Activated CD4-positive, alpha-beta T cell treated with anti-CD3 and anti-CD28 coated beads for 36 hours (primary cell): ENCODE measurements around the gene SASH1. TPM values are rescaled to one million over a fixed set of nuclear protein-coding genes. Genes with fewer than 3 reads are reported as not detected.

Experiments used
- ATAC-seq: fragments of 200-7000 bp; cut with Tn5 transposase; one replicate; pipeline ENCODE4 v1.10.0; 2021; ENCODE audit warnings: mild to moderate bottlenecking, moderate library complexity
- CTCF ChIA-PET: fragments of 350-600 bp; sonication (Branson Sonifier 250); formaldehyde crosslinking; loops from one replicate; lab custom pipeline; 2021; ENCODE audit warnings: antibody characterized with exemption; lab: Charles Lee
- POLR2A ChIA-PET: fragments of 350-600 bp; sonication (Branson Sonifier 250); formaldehyde crosslinking; loops from one replicate; lab custom pipeline; 2021; ENCODE audit warnings: antibody characterized with exemption, inconsistent platforms; lab: Charles Lee
- DNase-seq: peaks from one replicate; pipeline ENCODE4 v3.0.0-alpha.2; 2020
- H3K27ac Mint-ChIP-seq: one replicate; pipeline ENCODE4 v1.8.0; 2021; ENCODE audit warnings: mixed read lengths
- H3K27me3 Mint-ChIP-seq: one replicate; pipeline ENCODE4 v1.8.0; 2021; ENCODE audit warnings: mixed read lengths
- H3K36me3 Mint-ChIP-seq: one replicate; pipeline ENCODE4 v1.8.0; 2021; ENCODE audit warnings: low read depth, mixed read lengths
- H3K4me1 Mint-ChIP-seq: one replicate; pipeline ENCODE4 v1.8.0; 2021; ENCODE audit warnings: mixed read lengths
- H3K4me3 Mint-ChIP-seq: one replicate; pipeline ENCODE4 v1.8.0; 2021; ENCODE audit warnings: mild to moderate bottlenecking, moderate library complexity, mixed read lengths
- H3K9me3 Mint-ChIP-seq: one replicate; pipeline ENCODE4 v1.8.0; 2021; ENCODE audit warnings: low read depth, mixed read lengths
- intact Hi-C, 2 experiments: fragments of 100-400 bp; cut with DNase I in 1 of 2; cut with micrococcal nuclease in 1 of 2; formaldehyde crosslinking; loops; one replicate each; pipeline versions ENCODE4 v1.14.2 to v1.15.1; 2022 to 2024; cut with DNase I, micrococcal nuclease
- total RNA-seq, 2 experiments: library from RNA; stranded (reverse); gene quantifications; one replicate each; pipeline ENCODE4 v1.2.3, GENCODE V29; 2021

The SASH1 gene
- total RNA-seq, 2 experiments from 2014 or later, result 0.26 to 0.46 TPM

DNA sequence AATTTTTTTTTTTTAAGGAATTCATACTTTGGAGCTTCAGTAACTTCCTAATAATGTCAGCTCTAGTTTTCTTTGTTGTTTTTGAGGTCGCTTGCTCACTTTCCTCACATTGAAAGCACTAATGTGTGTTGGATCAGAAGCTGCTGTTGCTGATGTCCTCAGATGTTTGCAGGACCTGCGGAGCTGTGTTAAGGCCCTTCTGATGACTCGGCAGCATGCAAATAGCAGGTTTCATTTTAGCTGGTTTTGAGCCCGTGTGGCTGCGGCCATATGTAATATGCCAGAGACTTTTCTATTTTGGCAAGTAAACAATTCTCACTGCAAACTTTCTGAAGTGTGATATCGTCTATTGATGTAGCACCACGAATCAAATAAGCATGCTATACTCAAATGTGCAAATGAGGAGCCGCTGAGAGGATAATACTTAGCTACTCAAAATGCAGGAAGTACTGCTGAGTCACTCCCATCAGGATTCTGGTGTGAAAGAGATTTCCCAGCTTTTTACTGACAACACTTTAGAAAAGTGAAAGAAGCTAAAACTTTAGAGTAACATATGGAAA, 187.8 kb downstream of the SASH1 start:
- Mint-ChIP-seq H3K27me3 (no peaks in the 10 kb centered on the region), H3K4me3 (no peak overlapping the region), H3K36me3 (no peaks in the 10 kb centered on the region), H3K9me3 (no peaks in the 10 kb centered on the region), H3K4me1 (peaks cover 3% of the 10 kb centered on the region), H3K27ac (no peak overlapping the region)
- ChIA-PET CTCF (no interaction called here), POLR2A (no interaction called here)
- intact Hi-C loops, result no loop called here
- ATAC-seq (no peak), DNase-seq (no peak)

DNA sequence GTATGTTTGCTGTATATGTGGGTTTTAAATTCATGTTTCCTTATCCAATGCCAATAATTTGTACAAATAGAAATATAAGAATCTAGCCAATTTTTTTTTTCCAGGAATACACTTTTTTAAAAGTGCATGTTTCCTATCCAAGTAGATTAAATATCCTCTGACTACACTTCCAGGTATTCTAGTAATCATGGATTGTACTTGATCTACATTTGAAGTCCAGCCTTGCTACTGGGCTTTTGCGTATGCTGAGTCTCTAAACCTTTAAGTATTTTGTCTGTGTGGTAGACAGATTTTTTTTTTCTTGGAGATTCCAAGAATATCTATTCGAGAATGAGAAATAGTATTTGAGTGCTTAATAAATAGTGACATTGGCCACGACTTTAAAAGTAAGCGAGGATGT, 188.3 kb downstream of the SASH1 start:
- intact Hi-C loops, result no loop called here
- H3K4me3 Mint-ChIP-seq, result no peak overlapping the region
- no peaks in the 10 kb centered on the region for H3K9me3 Mint-ChIP-seq
- peaks cover 4% of the 10 kb centered on the region for H3K27me3 Mint-ChIP-seq
- DNase-seq, result no peak
- no peak overlapping the region for H3K27ac Mint-ChIP-seq
- CTCF ChIA-PET, result no interaction called here
- H3K36me3 Mint-ChIP-seq, result no peaks in the 10 kb centered on the region
- no peak for ATAC-seq
- H3K4me1 Mint-ChIP-seq, result peaks cover 3% of the 10 kb centered on the region
- POLR2A ChIA-PET, result no interaction called here

- Mint-ChIP-seq H3K9me3 (no peaks in the 10 kb centered on the region), H3K4me1 (peaks cover 3% of the 10 kb centered on the region), H3K27ac (no peak overlapping the region), H3K4me3 (no peak overlapping the region), H3K36me3 (no peaks in the 10 kb centered on the region), H3K27me3 (peaks cover 7% of the 10 kb centered on the region)
- POLR2A ChIA-PET, result no interaction called here
- CTCF ChIA-PET, result interaction anchor here (1.4 kb wide), 1 partner anchor 27 kb away, joined by 3 read pairs; no protein-coding TSS in a partner anchor
- DNase-seq, result no peak
- ATAC-seq, result no peak
- intact Hi-C loops, result no loop called here
Measured at GRCh38 chr6:148532698-148533097, 190.1 kb downstream of the SASH1 start.

GRCh38 chr6:148533309-148534107, 190.9 kb downstream of the SASH1 start:
- peaks cover 7% of the 10 kb centered on the region for H3K27me3 Mint-ChIP-seq
- intact Hi-C loops, result no loop called here
- peaks cover 3% of the 10 kb centered on the region for H3K4me1 Mint-ChIP-seq
- DNase-seq (no peak), ATAC-seq (no peak)
- POLR2A ChIA-PET, result no interaction called here
- H3K9me3 Mint-ChIP-seq, result no peaks in the 10 kb centered on the region
- no peak overlapping the region for H3K27ac Mint-ChIP-seq
- H3K4me3 Mint-ChIP-seq, result no peak overlapping the region
- CTCF ChIA-PET, result interaction anchor here (0.5 to 0.8 kb wide), 3 partner anchors 9 to 915 kb away, joined by 3 to 4 read pairs (median 3); no protein-coding TSS in a partner anchor
- no peaks in the 10 kb centered on the region for H3K36me3 Mint-ChIP-seq

GRCh38 chr6:148534871-148535270, 192.2 kb downstream of the SASH1 start:
- no peak for ATAC-seq
- Mint-ChIP-seq H3K36me3 (no peaks in the 10 kb centered on the region), H3K27ac (no peak overlapping the region), H3K9me3 (no peaks in the 10 kb centered on the region), H3K27me3 (peaks cover 7% of the 10 kb centered on the region), H3K4me1 (peaks cover 3% of the 10 kb centered on the region), H3K4me3 (no peak overlapping the region)
- ChIA-PET CTCF (interaction anchor here (0.6 to 2.0 kb wide), 2 partner anchors 25 to 772 kb away, joined by 4 to 8 read pairs; no protein-coding TSS in a partner anchor), POLR2A (no interaction called here)
- intact Hi-C loops, result no loop called here
- DNase-seq, result no peak

DNA sequence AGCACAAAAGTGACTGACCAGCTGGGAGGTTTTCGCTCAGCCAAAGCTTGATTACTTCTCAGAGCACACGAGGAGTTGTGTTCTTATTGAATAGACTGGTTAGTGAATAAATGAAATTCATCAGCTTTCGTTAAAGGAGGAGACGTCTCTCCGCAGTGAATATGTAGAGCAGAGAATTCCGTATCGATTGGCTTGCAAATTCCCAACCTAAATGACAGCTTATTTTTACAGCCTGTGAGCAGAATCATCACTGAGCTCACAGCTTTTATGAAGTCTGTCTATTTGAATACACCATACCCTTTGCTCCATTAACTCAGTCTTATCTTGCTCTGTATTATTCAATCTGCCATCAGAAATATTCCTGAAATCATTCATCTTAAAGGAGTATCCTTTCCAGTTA, 192.7 kb downstream of the SASH1 start:
- Mint-ChIP-seq H3K27ac (no peak overlapping the region), H3K27me3 (peaks cover 12% of the 10 kb centered on the region), H3K4me3 (no peak overlapping the region), H3K9me3 (no peaks in the 10 kb centered on the region), H3K36me3 (no peaks in the 10 kb centered on the region), H3K4me1 (peaks cover 2% of the 10 kb centered on the region)
- DNase-seq (no peak), ATAC-seq (no peak)
- intact Hi-C loops, result no loop called here
- ChIA-PET CTCF (interaction anchor here (0.6 to 2.0 kb wide), 2 partner anchors 25 to 772 kb away, joined by 4 to 8 read pairs; no protein-coding TSS in a partner anchor), POLR2A (no interaction called here)

- POLR2A ChIA-PET, result no interaction called here
Measured at GRCh38 chr6:148535976-148536375, 193.3 kb downstream of the SASH1 start.

GRCh38 chr6:148538261-148539190, 195.9 kb downstream of the SASH1 start:
- ChIA-PET CTCF (interaction anchor here (0.6 kb wide), 1 partner anchor 74 kb away, joined by 5 read pairs; no protein-coding TSS in a partner anchor), POLR2A (no interaction called here)
- Mint-ChIP-seq H3K27ac (no peak overlapping the region), H3K4me3 (no peak overlapping the region), H3K9me3 (no peaks in the 10 kb centered on the region), H3K27me3 (peaks cover 16% of the 10 kb centered on the region), H3K4me1 (no peaks in the 10 kb centered on the region), H3K36me3 (no peaks in the 10 kb centered on the region)
- intact Hi-C loops, result no loop called here
- no peak for DNase-seq
- ATAC-seq, result no peak

More at GRCh38 chr6:148535976-148536375, 193.3 kb downstream of the SASH1 start:
- Mint-ChIP-seq H3K27me3 (peaks cover 16% of the 10 kb centered on the region), H3K4me1 (no peaks in the 10 kb centered on the region), H3K4me3 (no peak overlapping the region), H3K36me3 (no peaks in the 10 kb centered on the region), H3K27ac (no peak overlapping the region), H3K9me3 (no peaks in the 10 kb centered on the region)
- intact Hi-C loops, result no loop called here
- CTCF ChIA-PET, result interaction anchor here (0.7 to 2.0 kb wide), 2 partner anchors 21 to 24 kb away, joined by 3 to 8 read pairs; no protein-coding TSS in a partner anchor
- ATAC-seq (no peak), DNase-seq (no peak)

DNA sequence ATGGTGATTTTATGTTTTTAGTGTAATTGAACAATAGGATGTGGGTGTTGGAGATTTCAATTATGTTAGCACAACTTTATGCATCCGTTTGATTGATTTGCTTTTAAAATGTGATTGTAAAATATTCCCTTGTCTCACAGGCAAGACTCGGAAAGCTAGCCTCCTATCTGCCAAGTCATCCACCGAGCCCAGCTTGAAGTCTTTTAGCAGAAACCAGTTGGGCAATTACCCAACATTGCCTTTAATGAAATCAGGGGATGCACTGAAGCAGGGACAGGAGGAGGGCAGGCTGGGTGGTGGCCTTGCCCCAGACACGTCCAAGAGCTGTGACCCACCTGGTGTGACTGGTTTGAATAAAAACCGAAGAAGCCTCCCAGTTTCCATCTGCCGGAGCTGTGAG, 200.9 kb downstream of the SASH1 start:
- Mint-ChIP-seq H3K27ac (no peak overlapping the region), H3K36me3 (no peaks in the 10 kb centered on the region), H3K27me3 (peaks cover 9% of the 10 kb centered on the region), H3K4me3 (no peak overlapping the region), H3K9me3 (no peaks in the 10 kb centered on the region), H3K4me1 (no peaks in the 10 kb centered on the region)
- ChIA-PET POLR2A (no interaction called here), CTCF (no interaction called here)
- DNase-seq (no peak), ATAC-seq (no peak)
- intact Hi-C loops, result no loop called here

DNA sequence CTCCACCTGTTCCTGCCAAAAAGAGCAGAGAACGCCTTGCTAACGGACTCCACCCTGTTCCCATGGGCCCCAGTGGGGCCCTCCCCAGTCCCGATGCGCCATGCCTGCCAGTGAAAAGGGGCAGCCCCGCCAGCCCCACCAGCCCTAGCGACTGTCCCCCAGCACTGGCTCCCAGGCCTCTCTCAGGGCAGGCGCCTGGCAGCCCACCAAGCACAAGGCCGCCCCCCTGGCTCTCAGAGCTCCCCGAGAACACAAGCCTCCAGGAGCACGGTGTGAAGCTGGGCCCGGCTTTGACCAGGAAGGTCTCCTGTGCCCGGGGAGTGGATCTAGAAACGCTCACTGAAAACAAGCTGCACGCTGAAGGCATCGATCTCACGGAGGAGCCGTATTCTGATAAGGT, 201.8 kb downstream of the SASH1 start:
- Mint-ChIP-seq H3K27ac (no peak overlapping the region), H3K9me3 (no peaks in the 10 kb centered on the region), H3K4me3 (no peak overlapping the region), H3K4me1 (no peaks in the 10 kb centered on the region), H3K36me3 (no peaks in the 10 kb centered on the region), H3K27me3 (peaks cover 9% of the 10 kb centered on the region)
- intact Hi-C loops, result no loop called here
- no peak for DNase-seq
- no peak for ATAC-seq
- CTCF ChIA-PET, result interaction anchor here (0.5 kb wide), 1 partner anchor 1323 kb away, joined by 3 read pairs; no protein-coding TSS in a partner anchor
- POLR2A ChIA-PET, result no interaction called here

DNA sequence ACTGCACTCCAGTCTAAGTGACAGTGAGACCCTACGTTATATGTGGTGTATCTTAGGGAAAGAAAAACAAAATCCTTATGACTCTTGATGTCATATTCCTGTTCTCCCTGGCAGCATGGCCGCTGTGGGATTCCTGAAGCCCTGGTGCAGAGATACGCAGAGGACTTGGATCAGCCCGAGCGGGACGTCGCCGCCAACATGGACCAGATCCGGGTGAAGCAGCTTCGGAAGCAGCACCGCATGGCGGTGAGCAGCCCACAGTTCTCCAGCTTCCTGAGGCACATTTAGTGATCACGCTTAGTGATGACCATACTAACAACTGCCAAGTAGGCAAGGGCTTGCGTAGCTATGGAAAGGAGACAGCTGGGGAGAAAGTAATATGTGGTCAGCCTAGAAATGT, 203.3 kb downstream of the SASH1 start:
- no peaks in the 10 kb centered on the region for H3K4me1 Mint-ChIP-seq
- ChIA-PET POLR2A (interaction anchor here (0.6 kb wide), 1 partner anchor 464 kb away, joined by 3 read pairs; no protein-coding TSS in a partner anchor), CTCF (interaction anchor here (1.6 kb wide), 1 partner anchor 11 kb away, joined by 3 read pairs; no protein-coding TSS in a partner anchor)
- intact Hi-C loops, result no loop called here
- no peak for DNase-seq
- ATAC-seq, result no peak
- H3K27ac Mint-ChIP-seq, result no peak overlapping the region
- H3K36me3 Mint-ChIP-seq, result no peaks in the 10 kb centered on the region
- no peaks in the 10 kb centered on the region for H3K9me3 Mint-ChIP-seq
- peaks cover 2% of the 10 kb centered on the region for H3K27me3 Mint-ChIP-seq
- no peak overlapping the region for H3K4me3 Mint-ChIP-seq
